HG03354 (cell line): ENCODE results near the gene TBC1D4.
A peak's percentile ranks its signal among the peaks of the same experiment; 100 is the strongest.

Source experiments
- ATAC-seq: cut with Tn5 transposase; IDR thresholded peaks from one replicate; pipeline ENCODE4 v1.9.1; 2021; ENCODE audit warnings: mild to moderate bottlenecking; ENCODE audit not compliant: unreplicated experiment, poor library complexity, severe bottlenecking

Gene TBC1D4

GRCh38 chr13:75398072-75398471 lies 83.9 kb downstream of the TBC1D4 start:
- ATAC-seq, result no peak

GRCh38 chr13:75395901-75396300 lies 86.1 kb downstream of the TBC1D4 start:
- ATAC-seq, result no peak

GRCh38 chr13:75395066-75395465 lies 86.9 kb downstream of the TBC1D4 start:
- peak; percentile 67 for ATAC-seq

GRCh38 chr13:75393839-75394520 lies 88.0 kb downstream of the TBC1D4 start:
- ATAC-seq, result no peak

- ATAC-seq, result no peak
Measured at GRCh38 chr13:75391432-75392100, 90.4 kb downstream of the TBC1D4 start.

- ATAC-seq, result no peak
Measured at GRCh38 chr13:75390229-75390628, 91.7 kb downstream of the TBC1D4 start.

- ATAC-seq, result no peak
Measured at GRCh38 chr13:75385708-75386083, 96.3 kb downstream of the TBC1D4 start.

GRCh38 chr13:75384879-75385707 lies 96.9 kb downstream of the TBC1D4 start:
- ATAC-seq, result no peak

GRCh38 chr13:75383064-75383715 lies 98.8 kb downstream of the TBC1D4 start:
- ATAC-seq, result no peak

- ATAC-seq, result no peak
Measured at GRCh38 chr13:75378301-75378700, 103.7 kb downstream of the TBC1D4 start.

GRCh38 chr13:75376792-75377402 lies 105.1 kb downstream of the TBC1D4 start:
- ATAC-seq, result no peak

- no peak for ATAC-seq
Measured at GRCh38 chr13:75375329-75375728, 106.6 kb downstream of the TBC1D4 start.

- no peak for ATAC-seq
Measured at GRCh38 chr13:75373988-75374387, 108.0 kb downstream of the TBC1D4 start.

GRCh38 chr13:75372923-75373841 lies 108.8 kb downstream of the TBC1D4 start:
- no peak for ATAC-seq

- peak; percentile 87 for ATAC-seq
Measured at GRCh38 chr13:75372517-75372916, 109.5 kb downstream of the TBC1D4 start.

GRCh38 chr13:75371203-75371602 lies 110.8 kb downstream of the TBC1D4 start:
- ATAC-seq, result no peak

- ATAC-seq, result no peak
Measured at GRCh38 chr13:75370774-75371173, 111.2 kb downstream of the TBC1D4 start.

GRCh38 chr13:75369981-75370380 lies 112.0 kb downstream of the TBC1D4 start:
- no peak for ATAC-seq

GRCh38 chr13:75368167-75368566 lies 113.8 kb downstream of the TBC1D4 start:
- ATAC-seq, result no peak
